GM18499 (cell line): ENCODE measurements around the gene HOXA7.

Experiments
- ATAC-seq: cut with Tn5 transposase; IDR thresholded peaks from one replicate; pipeline ENCODE4 v1.9.1; 2021; ENCODE audit warnings: moderate number of reproducible peaks; ENCODE audit not compliant: insufficient read depth, unreplicated experiment

The HOXA7 gene

GRCh38 chr7:27149842-27150567 lies 6.5 kb downstream of the HOXA7 start:
- ATAC-seq: no peak

DNA sequence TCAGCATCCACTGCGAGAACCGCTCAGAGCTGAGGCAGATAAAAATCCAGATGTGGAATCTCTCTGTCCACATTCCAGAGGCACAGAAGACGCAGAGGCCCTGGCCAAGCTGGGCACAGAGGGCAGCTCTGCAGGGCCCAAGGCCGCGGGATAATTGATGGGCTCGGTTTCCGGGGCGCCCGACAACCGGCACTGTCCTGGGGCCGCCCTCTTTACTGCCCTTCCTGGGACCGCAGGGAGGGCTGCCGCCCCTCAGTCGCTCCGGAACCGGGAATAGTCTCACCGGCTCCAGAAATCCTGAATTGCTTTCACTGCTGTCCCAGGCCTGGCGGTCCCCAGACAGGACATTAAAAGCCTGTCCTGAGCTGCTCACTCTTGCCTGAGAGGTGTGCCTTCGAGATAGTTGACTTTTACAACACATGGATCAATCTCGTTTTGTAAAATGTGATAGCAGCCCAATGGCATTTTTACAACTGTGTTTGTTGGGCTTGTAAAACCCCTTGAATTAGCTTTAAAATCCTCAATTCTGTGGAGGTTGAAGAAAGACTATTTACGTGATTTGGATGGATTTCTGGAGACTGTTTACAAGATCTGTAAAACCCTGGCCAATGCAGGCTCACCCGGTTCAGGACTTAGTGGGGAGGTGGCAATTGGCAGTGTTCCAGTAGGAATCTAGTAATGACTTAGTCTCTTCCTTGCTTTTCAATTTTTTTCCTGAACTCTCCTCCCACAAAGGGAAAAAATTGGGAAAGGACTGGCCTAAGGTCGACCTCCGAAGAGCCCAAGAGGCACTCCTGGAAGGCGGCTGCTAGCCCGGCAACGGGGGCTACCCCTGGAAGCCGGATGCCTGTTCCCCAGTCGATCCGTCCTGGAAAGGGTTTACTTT lies 7.5 kb downstream of the HOXA7 start:
- ATAC-seq: no peak

GRCh38 chr7:27148031-27148755 lies 8.3 kb downstream of the HOXA7 start:
- ATAC-seq: no peak

DNA sequence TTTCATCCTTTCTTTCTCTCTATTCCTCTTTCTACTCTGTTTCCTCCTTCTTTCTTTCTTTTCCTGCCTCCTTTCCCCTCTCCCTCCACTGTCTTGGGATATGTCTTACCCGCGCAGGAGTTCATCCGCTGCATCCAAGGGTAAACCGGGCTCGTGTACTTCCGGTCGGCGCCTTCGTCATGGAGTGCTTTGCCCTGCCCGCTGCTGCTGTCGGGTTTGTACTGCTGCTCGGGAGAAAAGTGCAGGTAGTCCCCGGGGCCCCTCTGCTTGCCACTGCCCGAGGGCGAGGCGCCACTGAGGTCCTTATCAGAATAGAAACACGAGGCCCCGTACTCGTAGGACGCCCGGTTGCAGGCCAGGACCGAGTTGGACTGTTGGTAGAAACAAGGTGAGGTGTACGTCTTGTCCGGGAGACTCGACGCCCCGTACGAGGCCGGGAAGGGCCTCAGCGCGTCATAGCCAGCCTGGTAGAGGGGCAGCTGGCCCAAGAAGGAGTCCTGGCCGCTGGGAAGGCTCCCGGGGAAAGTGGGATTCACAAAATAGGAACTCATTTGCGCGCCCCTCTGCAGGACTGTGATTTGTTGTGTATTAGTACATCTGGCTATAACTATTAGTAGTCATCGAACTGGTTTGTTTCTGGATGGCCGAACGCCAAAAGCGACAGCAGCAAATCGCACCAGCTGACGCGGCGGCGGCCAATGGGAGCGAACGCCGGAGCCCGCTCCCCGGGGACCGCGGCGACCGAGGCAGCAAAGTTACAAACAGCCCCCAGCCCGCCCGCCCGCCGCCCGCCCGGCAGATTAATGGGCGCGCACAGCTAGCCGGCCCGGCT lies 9.1 kb downstream of the HOXA7 start, which contains the start of gene HOXA6:
HOXA6 (minus strand) TSS at position 576 of the 832 bp plus-strand sequence; CDS start at position 551, 25 bp downstream.
- no peak for ATAC-seq

DNA sequence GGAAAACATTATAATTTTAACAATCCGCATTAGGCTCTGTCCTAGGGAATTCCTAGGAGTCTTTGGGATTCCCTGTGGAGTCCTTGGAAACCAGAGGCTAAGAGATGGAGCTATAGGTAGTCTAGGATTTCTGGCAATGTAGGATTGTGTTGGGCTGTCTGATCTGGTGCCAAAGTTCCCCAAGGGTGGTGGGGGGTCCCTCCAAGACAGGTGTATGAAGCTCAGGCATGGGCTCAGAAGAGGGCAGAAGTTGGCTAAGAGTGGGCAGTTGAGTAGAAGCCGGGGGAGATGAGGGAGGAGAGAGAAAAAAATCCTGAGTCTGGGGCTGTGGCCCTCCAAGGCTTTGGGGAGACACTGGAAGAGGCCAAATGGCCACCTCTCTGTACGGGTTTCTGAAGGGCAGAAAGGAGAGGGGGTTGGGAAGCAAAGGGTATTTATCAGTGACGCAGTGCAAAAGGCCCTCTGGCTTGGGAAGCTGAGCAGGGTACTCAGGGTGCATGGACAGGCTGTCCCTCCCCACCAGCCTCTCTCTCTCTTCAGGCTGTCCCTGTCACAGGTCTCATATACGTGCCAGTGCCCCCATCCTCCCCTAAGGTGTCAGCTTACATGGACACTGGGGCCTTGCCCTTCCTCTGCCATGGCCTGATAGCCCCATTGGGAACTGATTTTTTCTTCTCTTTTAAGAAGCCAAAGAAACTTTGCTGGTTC lies 9.8 kb downstream of the HOXA7 start:
- no peak for ATAC-seq

DNA sequence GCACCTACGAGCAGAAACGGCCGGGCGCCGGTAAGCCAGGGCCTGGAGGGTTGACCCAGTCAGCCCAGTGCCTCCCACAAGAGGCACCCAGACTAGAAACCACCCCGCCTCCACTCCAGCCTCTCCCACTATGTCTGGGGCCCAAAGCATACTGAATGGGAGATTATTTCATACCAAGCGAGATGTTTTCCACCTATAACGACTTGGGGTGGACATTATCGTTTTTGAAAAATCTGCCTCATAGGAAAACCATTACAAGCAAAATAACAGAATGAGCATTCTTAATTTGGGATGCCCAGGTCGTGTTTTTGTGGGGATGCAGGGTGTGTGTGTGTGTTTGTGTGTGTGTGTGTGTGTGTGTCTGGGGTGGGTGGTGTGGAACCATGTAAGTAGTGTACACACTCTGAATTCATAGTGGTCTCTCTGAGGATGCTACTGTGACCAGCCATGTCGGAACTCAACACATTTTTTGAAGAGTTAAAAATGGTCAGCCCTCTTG lies 10.5 kb downstream of the HOXA7 start:
- ATAC-seq: no peak

GRCh38 chr7:27145165-27145913 lies 11.1 kb downstream of the HOXA7 start:
- no peak for ATAC-seq

GRCh38 chr7:27144781-27145164 lies 11.7 kb downstream of the HOXA7 start:
- ATAC-seq: no peak

GRCh38 chr7:27143950-27144780 lies 12.3 kb downstream of the HOXA7 start:
- ATAC-seq: no peak

- ATAC-seq: no peak
These were observed 13.2 kb downstream of the HOXA7 start, which contains the start of gene HOXA5 for GRCh38 chr7:27143023-27143949. HOXA5 (minus strand) TSS chr7:27143681; CDS start chr7:27143607, 74 bp downstream.

GRCh38 chr7:27142580-27143022 lies 13.9 kb downstream of the HOXA7 start:
- no peak for ATAC-seq

GRCh38 chr7:27141923-27142579 lies 14.4 kb downstream of the HOXA7 start:
- ATAC-seq: no peak

DNA sequence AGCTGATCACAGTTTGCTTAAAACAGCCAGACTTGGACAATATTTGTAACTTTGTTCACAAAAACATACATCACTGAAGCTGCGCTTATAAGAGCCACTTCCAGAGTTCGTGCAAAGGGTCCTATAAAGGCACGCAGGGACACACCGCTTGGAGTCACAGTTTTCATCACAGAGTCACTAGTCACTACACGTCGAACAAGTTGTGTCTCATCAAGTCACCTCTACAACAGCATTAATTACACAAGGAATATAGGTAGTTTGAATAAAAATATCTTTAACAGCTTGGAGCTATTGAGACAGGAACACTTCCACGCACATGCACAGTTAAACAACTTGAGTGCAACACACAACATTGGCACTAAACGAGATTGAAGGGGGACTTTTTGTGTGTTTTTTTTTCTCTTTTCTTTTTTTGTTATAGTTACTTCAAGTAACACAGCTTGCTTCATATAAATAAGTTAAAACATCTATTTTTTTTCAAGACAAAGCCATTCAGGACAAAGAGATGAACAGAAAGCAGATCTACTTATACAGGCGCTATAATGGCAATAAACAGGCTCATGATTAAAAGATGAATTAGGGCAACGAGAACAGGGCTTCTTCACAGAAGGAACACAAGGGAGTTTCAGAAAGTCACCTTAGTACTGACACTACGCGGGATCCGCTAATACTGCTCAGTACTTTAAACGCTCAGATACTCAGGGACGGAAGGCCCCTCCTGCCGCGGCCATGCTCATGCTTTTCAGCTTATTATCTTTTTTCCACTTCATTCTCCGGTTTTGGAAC lies 15.1 kb downstream of the HOXA7 start:
- no peak for ATAC-seq

GRCh38 chr7:27140126-27140857 lies 16.2 kb downstream of the HOXA7 start:
- ATAC-seq: no peak
